Fibroblast of gingiva (primary cell): ENCODE measurements around the gene STARD10.

Experiments
- DNase-seq: peaks from one replicate; pipeline ENCODE4 v3.0.0-alpha.2; 2011; ENCODE audit warnings: low read depth

STARD10 gene

DNA sequence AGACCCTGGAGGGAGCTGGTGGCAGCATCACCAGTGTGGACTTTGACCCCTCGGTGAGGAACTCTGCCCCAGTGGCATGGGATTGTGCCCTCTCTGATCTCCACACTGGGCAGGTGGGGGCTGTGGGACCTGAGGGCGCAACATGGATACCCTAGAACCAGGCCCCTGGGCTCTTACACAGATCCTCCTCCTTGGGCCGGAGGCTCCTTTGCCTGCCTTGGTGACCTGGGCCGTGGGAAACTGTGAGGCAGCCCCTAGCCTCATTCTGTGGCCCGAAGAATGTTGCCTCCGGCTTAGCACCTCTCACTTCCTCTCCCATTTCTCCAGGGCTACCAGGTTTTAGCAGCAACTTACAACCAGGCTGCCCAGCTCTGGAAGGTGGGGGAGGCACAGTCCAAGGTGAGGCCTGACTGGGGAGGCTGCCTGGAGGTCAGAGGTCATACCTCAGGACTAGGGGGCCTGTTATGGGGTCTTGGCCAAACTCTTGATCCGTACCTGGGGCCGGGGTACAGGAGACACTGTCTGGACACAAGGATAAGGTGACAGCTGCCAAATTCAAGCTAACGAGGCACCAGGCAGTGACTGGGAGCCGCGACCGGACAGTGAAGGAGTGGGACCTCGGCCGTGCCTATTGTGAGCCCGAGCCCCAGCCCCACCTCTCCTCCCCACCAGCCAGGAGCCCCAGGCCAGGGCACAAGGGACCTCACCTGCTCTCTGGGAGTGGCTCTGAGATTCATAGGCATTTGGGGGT, 32.5 kb upstream of the STARD10 start:
- DNase-seq: no peak

DNA sequence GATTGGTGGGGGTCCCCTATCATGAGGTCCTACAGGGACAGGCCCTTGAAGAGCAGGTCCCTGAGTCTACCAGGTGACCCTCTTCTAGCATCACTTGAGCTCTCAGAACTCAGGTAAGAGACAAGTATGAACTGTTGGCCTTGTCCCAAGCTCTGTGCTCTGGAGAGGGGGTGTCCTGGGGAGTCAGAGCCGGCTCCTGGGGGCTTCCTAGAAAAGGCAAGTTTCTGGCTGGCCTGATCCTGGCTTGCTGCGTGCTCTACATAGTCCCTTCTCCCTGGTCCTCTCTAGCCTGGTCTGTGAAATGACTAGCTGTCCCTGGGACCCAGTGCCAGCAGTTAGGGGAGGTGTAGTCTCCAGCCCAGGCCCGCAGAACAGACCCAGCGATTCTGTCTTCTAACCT, 31.8 kb upstream of the STARD10 start:
- DNase-seq: no peak

DNA sequence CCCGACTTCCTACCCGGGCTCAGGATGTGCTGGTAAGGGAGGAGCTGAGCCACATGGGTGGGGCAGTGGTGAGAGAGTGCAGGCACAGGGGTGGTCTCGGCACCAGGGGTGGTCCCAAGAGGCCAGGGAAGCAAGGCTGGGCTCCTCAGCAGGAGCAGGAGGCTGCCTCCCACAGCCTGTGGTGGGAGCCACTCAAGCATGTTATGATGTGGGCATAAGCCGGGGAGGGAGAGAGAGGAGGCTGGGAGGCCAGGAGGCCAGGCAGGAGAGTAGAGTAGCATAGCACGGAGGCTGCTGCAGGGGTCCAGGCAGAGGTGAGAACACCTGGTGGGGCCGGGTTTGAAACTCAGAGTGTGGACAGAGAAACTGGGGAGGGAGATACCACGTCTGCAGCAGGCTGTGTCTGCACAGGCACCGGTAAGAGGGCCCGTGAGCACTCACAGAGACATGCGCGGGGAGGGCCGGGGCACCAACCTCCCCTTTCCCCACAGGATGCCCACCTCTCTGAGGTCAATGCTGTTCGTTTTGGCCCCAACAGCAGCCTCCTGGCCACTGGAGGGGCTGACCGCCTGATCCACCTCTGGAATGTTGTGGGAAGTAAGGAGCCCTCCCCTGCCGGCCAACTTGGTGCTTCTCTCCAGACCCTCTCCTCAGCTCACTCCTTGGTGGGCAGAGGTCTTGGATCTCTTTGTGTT, 31.1 kb upstream of the STARD10 start:
- DNase-seq: no peak

- DNase-seq: no peak
Observed at GRCh38 chr11:72824020-72824419, 30.2 kb upstream of the STARD10 start.

DNA sequence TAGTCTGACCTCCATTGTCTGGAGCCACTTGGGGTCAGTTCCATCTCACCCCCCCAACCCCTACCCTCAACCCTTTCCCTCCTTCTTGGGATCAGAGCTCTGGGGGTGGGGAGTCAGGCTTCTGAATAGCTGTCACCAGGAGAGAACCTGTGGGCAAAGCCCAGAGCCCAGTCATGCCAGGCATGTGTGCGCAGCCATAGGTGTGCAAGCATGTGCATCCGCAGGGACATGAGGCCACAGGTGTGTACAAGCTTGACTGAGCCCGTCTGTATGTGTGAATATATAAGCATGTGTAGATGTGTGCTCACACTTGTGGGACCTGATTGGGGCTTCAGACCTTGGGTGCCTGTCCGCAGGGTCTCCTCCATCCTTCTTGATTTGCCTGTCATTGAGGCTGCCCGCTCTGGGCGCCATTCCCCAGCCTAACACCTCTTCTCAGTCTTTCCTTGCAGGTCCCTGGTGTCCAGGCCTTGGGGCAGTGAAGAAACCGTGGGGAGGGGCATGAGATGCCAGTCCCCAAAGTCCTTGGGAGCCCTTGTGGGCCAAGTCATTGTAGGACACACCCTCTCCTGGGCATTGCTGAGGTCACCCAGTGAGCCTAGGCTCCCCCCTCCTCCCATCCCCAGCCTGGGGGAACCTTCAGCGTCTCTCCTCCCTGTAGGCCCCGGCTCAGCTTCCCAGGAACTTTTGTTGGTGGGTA, 29.4 kb upstream of the STARD10 start:
- DNase-seq: no peak

GRCh38 chr11:72821920-72822799, 28.3 kb upstream of the STARD10 start:
- DNase-seq: peak; percentile 76

DNA sequence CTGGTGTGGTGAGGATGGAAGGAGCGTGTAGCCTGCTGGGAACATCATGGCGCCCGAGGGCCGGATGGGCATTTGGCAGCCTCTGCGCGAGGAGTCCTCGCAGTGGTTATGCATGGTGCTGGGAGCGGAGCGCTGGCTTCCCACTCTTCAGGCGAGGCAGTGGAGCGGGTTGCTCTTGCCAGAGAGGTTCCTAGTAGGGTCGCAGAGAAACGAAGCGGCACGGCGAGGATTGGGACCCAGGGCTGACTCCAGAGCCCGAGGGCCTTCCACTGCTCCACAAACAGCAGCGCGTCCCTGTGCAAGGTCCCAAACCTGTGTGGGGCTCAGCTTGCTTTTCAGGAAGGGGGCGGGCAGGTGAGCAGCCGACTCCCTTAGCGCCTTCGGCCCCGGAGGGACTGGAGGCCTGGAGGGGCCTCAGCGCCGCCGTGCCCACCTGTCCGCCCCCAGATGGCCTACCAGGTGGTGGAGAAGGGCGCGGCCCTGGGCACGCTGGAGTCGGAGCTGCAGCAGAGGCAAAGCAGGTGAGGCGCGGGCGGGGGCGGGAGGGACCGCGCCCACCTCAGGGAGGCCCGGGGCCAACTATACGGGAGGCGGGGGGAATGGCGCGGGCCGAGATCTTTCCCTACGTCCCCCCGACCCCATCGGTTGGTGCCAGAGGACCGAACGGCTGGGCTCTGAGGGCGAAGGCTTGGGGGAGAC, 27.5 kb upstream of the STARD10 start:
- no peak for DNase-seq

- no peak for DNase-seq
Observed at GRCh38 chr11:72820439-72821139, 26.7 kb upstream of the STARD10 start.

- DNase-seq: no peak
Observed at GRCh38 chr11:72818971-72819370, 25.1 kb upstream of the STARD10 start.

DNA sequence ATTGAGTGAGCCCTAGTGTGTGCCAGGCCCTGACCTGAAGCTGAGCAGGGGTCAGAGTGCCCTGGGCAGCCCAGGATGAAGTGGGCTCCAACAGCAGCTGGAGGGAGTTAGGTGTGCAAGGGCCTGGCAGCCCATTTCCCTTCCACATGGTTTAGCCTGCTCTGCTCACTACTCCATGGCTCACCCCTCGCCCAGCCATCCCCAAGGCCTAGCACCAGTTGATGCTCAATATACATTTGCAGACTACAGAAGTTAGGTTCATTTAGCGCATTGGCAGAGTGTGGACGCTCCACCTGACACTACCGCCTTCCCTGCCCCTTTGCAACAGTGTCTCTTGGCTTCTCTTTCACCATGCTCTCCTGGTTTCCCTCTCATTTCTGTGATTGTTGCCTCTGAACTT, 24.1 kb upstream of the STARD10 start:
- no peak for DNase-seq

DNA sequence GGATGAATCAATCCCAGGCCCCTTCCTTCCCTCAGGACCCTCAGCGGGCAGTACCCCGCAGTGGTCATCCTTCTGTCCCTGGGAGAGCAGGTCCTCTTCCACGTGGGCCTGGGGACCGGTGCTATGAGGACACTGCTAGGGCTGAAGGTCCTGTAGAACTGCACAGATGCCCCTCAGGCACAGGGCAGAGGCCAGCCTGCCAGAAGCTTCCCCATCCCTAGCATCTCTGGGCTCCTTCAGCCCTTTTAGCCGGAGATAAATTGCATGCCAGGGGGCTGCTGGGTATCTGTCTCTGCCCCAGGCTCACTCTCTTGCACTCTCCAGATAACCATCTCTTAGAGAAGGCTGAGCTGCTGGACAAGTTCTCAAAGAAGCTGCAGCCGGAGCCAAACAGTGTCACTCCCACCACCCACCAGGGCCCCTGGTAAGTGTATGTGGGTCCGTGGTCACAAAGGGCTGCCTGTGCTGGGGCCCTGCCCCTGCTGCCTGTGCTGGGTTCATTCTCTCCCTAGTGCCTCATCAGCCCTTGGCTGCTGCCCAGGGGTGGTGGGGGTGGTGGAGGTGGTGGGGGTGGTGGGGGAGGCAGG, 22.6 kb upstream of the STARD10 start:
- DNase-seq: no peak

DNA sequence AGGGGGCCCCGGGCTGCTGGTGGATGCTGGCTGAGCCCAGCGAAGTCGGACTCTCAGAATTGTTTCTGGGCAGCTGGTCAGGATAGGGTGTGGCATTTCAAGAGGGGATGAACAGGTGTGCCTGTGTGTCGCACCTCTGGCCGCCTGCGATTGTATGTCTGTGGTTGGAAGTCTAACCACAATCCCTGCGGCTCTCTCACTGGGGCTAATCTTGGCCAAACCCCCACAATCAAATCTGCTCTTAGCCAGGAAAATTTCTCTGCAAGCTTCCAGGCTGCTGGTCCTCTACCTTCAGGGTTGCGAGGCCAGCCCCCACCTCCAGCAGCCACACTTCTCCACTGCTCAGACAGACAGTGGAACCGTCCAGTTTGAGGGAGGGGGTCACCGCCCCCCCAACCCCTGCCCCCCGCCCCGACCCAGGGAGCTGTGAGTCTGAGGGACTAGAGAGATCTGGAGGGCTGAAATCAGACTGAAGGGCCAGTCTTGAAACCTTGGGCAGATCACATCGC, 21.3 kb upstream of the STARD10 start:
- no peak for DNase-seq

GRCh38 chr11:72814286-72815109, 20.7 kb upstream of the STARD10 start, which contains the start of gene ATG16L2:
Gene ATG16L2, plus strand, starts transcription at chr11:72814411. Its CDS starts 35 bp downstream, at chr11:72814446.
- peak; percentile 85 for DNase-seq

DNA sequence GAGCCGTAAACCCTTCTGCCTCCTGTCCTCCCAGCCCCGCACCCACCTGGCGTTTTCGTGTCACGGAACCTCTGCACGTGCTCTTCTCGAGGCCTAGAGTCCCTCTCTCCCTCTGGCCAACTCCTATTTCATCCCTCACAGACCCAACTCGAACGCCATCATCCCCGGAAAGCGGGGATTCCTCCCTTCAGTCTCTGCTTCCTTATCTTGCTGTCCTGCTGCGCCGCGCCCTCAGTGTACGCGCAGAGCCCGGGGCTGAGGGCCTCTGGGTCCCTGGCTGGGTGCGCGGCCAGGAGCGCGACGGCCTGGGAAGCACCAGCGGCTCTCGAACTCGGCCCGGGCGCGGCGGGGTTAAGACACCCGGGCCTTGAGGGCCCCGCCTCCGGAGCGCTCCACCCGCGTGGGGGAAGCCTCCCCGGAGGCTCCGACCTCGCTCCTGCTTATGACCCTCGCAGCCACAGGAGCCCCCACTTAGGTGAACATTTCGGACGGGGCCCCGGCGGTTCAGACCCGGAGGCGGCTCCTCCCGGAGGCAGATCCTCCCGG, 20.0 kb upstream of the STARD10 start:
- DNase-seq: peak; percentile 79

GRCh38 chr11:72812967-72813739, 19.3 kb upstream of the STARD10 start:
- peak; percentile 92 for DNase-seq

- no peak for DNase-seq
Observed at GRCh38 chr11:72812604-72812966, 18.7 kb upstream of the STARD10 start.

DNA sequence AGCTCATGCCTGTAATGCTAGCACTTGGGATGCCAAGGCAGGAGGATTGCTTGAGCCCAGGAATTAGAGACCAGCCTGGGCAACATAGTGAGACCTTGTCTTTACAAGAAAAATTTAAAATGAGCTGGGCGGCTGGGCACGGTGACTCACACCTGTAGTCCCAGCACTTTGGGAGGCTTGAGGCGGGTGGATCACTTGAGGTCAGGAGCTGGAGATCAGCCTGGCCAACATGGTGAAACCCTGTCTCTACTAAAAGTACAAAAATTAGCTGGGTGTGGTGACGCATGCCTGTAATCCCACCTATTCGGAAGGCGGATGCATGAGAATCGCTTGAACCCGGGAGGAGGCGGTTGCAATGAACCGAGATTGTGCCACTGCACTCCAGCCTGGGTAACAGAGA, 17.8 kb upstream of the STARD10 start:
- peak; percentile 20 for DNase-seq

- DNase-seq: peak; percentile 50
Observed at GRCh38 chr11:72808331-72808798, 14.5 kb upstream of the STARD10 start.
